CD14-positive monocyte (primary cell): ENCODE results near the gene MIGA2. TPM values are rescaled to one million over a fixed set of nuclear protein-coding genes. Genes with fewer than 3 reads are reported as not detected.

Source experiments
- DNase-seq, 3 donors: peaks; one replicate each; pipeline ENCODE4 v3.0.0-alpha.2; 2011 to 2022
- H2AFZ ChIP-seq: 2 replicates; pipeline ENCODE4 v1.6.0; 2012; ENCODE audit warnings: mild to moderate bottlenecking, low read depth, low read length, inconsistent platforms; ENCODE audit not compliant: insufficient read depth, poor library complexity, severe bottlenecking
- H3K27ac ChIP-seq, 2 donors: 1 replicate in 1 of 2; 2 replicates in 1 of 2; pipeline ENCODE4 v1.5.1; 2012 to 2013; ENCODE audit warnings: low read length in 2 of 2, control low read depth in 1 of 2, inconsistent platforms in 1 of 2, low read depth in 1 of 2, mild to moderate bottlenecking in 1 of 2
- H3K27me3 ChIP-seq, 2 donors: one replicate each; pipeline versions ENCODE4 v1.6.0 to v1.6.1; 2011 to 2013; ENCODE audit warnings: low read length in 2 of 2; ENCODE audit not compliant: control insufficient read depth in 2 of 2, insufficient read depth in 2 of 2
- H3K36me3 ChIP-seq, 2 donors: replicated peaks in 1 of 2; 1 replicate in 1 of 2; 2 replicates in 1 of 2; pipeline versions ENCODE4 v1.5.1 to v1.6.1; 2012 to 2013; ENCODE audit warnings: low read length in 2 of 2, control low read depth in 1 of 2, inconsistent platforms in 1 of 2, mild to moderate bottlenecking in 1 of 2; ENCODE audit not compliant: insufficient read depth in 2 of 2, control insufficient read depth in 1 of 2
- H3K4me1 ChIP-seq, 2 donors: 1 replicate in 1 of 2; 2 replicates in 1 of 2; pipeline versions ENCODE4 v1.5.1 to v1.6.1; 2012 to 2013; ENCODE audit warnings: low read length in 2 of 2, control low read depth in 1 of 2, inconsistent platforms in 1 of 2, mild to moderate bottlenecking in 1 of 2, moderate library complexity in 1 of 2; ENCODE audit not compliant: insufficient read depth in 2 of 2, control insufficient read depth in 1 of 2
- H3K4me2 ChIP-seq: replicated peaks from 2 replicates; pipeline ENCODE3; 2012; ENCODE audit warnings: low read length, moderate library complexity, mild to moderate bottlenecking; ENCODE audit not compliant: poor library complexity, severe bottlenecking; ENCODE audit errors: extremely low read depth
- H3K4me3 ChIP-seq, 3 experiments: fragments of 200-600 bp in 1 of 3; sonication (generic) in 1 of 3; replicated peaks in 1 of 3; 1 replicate in 2 of 3; 2 replicates in 1 of 3; pipeline ENCODE4 v1.5.1; 2011 to 2013; ENCODE audit warnings: low read length in 3 of 3, mild to moderate bottlenecking in 3 of 3, control low read depth in 2 of 3, low read depth in 2 of 3, inconsistent platforms in 1 of 3, moderate library complexity in 1 of 3
- H3K79me2 ChIP-seq: 2 replicates; pipeline ENCODE4 v1.6.0; 2012; ENCODE audit warnings: mild to moderate bottlenecking, control low read depth, inconsistent platforms, low read length, moderate library complexity; ENCODE audit not compliant: insufficient read depth
- H3K9ac ChIP-seq: 2 replicates; pipeline ENCODE4 v1.6.0; 2017; ENCODE audit warnings: low read length, mild to moderate bottlenecking; ENCODE audit not compliant: insufficient read depth, poor library complexity, severe bottlenecking
- H3K9me3 ChIP-seq, 2 donors: replicated peaks in 1 of 2; 1 replicate in 1 of 2; 2 replicates in 1 of 2; pipeline versions ENCODE4 v1.5.1 to v1.6.1; 2012 to 2013; ENCODE audit warnings: low read length in 2 of 2, control low read depth in 1 of 2; ENCODE audit not compliant: control insufficient read depth in 1 of 2, insufficient read depth in 1 of 2
- H4K20me1 ChIP-seq: 2 replicates; pipeline ENCODE4 v1.6.0; 2012; ENCODE audit warnings: mild to moderate bottlenecking, low read length, control low read depth, moderate library complexity; ENCODE audit not compliant: insufficient read depth
- H3K27ac Mint-ChIP-seq, 7 donors: one replicate each; pipeline ENCODE4 v1.8.0; 2020; ENCODE audit warnings: mild to moderate bottlenecking in 7 of 7, mixed read lengths in 7 of 7, moderate library complexity in 6 of 7, inconsistent platforms in 2 of 7
- H3K27me3 Mint-ChIP-seq, 3 donors: one replicate each; pipeline ENCODE4 v1.8.0; 2021 to 2022; ENCODE audit warnings: low read depth in 3 of 3, mild to moderate bottlenecking in 3 of 3, mixed read lengths in 3 of 3, moderate library complexity in 3 of 3, inconsistent platforms in 1 of 3
- H3K36me3 Mint-ChIP-seq, 2 donors: one replicate each; pipeline ENCODE4 v1.8.0; 2020; ENCODE audit warnings: mixed read lengths in 2 of 2, inconsistent platforms in 1 of 2, mild to moderate bottlenecking in 1 of 2
- H3K4me1 Mint-ChIP-seq: one replicate; pipeline ENCODE4 v1.8.0; 2020; ENCODE audit warnings: mild to moderate bottlenecking, mixed read lengths
- H3K4me3 Mint-ChIP-seq, 2 donors: one replicate each; pipeline ENCODE4 v1.8.0; 2020; ENCODE audit warnings: mild to moderate bottlenecking in 2 of 2, mixed read lengths in 2 of 2, moderate library complexity in 1 of 2
- H3K9me3 Mint-ChIP-seq, 7 donors: one replicate each; pipeline ENCODE4 v1.8.0; 2020 to 2022; ENCODE audit warnings: mixed read lengths in 7 of 7, mild to moderate bottlenecking in 6 of 7, moderate library complexity in 6 of 7, inconsistent platforms in 2 of 7
- WGBS: methylation state at CpG from one replicate; pipeline ENCODE4 v1.1.5; 2013; ENCODE audit warnings: missing lambda C conversion rate; ENCODE audit not compliant: insufficient coverage; 5-methylcytosine and 5-hydroxymethylcytosine counted together
- intact Hi-C, 2 donors: fragments of 100-400 bp; cut with micrococcal nuclease; formaldehyde crosslinking; loops; one replicate each; pipeline versions ENCODE4 v1.15.0 to v1.15.1; 2023
- polyA plus RNA-seq, 3 donors: library from polyadenylated mRNA; depleted of rRNA in 1 of 3; unstranded in 2 of 3; stranded (reverse) in 1 of 3; fragments of 300-500 nt in 2 of 3; fragments of >200 nt in 1 of 3; fragmentation: Illumina TruSeq in 2 of 3; gene quantifications; 1 replicate in 2 of 3; 2 replicates in 1 of 3; pipeline ENCODE4 v1.2.3, GENCODE V29; 2012 to 2021
- TF ChIP-seq, protein P1 (sequence below): fragments of 200-600 bp; IDR thresholded peaks from one replicate; pipeline ENCODE4 v1.8.0; 2022; ENCODE audit warnings: antibody characterized with exemption, mild to moderate bottlenecking

The MIGA2 gene
- polyA plus RNA-seq, 3 donors = 1.9 to 45.4 (median 5.9) TPM

DNA sequence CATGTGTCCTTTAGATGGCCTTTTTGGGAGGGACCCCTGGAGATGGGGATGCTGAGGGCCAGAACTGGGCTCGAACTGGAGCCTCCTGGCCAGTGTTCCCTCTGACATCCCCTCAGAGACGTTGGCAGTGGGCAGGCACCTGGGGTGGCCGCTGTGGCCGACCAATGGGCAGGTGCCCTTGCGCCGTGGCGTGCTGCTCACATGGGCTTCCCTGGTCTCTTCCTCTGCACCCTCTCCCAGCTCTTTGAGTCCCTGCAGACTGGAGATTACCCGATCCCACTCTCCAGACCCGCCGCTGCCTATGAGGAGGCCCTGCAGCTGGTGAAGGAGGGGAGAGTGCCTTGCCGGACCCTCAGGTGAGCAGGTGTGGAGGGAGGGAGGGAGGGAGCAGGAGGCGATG lies 24.6 kb downstream of the MIGA2 start:
- H2AFZ ChIP-seq = no peak overlapping the region
- H3K9me3 Mint-ChIP-seq = peaks cover 0 to 1% (median 0%) of the 10 kb centered on the region in 7 donors
- WGBS = 100% methylated on average over 6 of the region's 12 CpGs
- peaks cover 61 to 79% of the 10 kb centered on the region in 2 donors for H3K36me3 ChIP-seq
- H3K27ac Mint-ChIP-seq = no peak overlapping the region
- no peak for DNase-seq
- intact Hi-C loops = no loop called here
- TF ChIP-seq, protein P1, sequence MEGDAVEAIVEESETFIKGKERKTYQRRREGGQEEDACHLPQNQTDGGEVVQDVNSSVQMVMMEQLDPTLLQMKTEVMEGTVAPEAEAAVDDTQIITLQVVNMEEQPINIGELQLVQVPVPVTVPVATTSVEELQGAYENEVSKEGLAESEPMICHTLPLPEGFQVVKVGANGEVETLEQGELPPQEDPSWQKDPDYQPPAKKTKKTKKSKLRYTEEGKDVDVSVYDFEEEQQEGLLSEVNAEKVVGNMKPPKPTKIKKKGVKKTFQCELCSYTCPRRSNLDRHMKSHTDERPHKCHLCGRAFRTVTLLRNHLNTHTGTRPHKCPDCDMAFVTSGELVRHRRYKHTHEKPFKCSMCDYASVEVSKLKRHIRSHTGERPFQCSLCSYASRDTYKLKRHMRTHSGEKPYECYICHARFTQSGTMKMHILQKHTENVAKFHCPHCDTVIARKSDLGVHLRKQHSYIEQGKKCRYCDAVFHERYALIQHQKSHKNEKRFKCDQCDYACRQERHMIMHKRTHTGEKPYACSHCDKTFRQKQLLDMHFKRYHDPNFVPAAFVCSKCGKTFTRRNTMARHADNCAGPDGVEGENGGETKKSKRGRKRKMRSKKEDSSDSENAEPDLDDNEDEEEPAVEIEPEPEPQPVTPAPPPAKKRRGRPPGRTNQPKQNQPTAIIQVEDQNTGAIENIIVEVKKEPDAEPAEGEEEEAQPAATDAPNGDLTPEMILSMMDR = no peak
- peaks cover 16% of the 10 kb centered on the region for H3K4me1 Mint-ChIP-seq
- no peaks in the 10 kb centered on the region for H4K20me1 ChIP-seq
- peaks cover 13 to 19% of the 10 kb centered on the region in 2 donors for H3K4me1 ChIP-seq
- peaks cover 53 to 82% of the 10 kb centered on the region in 2 donors for H3K36me3 Mint-ChIP-seq
- H3K9ac ChIP-seq = no peak overlapping the region
- no peak overlapping the region for H3K4me3 ChIP-seq
- H3K79me2 ChIP-seq = no peaks in the 10 kb centered on the region
- H3K4me3 Mint-ChIP-seq = no peak overlapping the region
- H3K9me3 ChIP-seq = no peaks in the 10 kb centered on the region
- H3K27me3 Mint-ChIP-seq = peaks cover 0 to 3% (median 0%) of the 10 kb centered on the region in 3 donors
- no peak overlapping the region for H3K4me2 ChIP-seq
- H3K27me3 ChIP-seq = no peaks in the 10 kb centered on the region
- no peak overlapping the region for H3K27ac ChIP-seq

DNA sequence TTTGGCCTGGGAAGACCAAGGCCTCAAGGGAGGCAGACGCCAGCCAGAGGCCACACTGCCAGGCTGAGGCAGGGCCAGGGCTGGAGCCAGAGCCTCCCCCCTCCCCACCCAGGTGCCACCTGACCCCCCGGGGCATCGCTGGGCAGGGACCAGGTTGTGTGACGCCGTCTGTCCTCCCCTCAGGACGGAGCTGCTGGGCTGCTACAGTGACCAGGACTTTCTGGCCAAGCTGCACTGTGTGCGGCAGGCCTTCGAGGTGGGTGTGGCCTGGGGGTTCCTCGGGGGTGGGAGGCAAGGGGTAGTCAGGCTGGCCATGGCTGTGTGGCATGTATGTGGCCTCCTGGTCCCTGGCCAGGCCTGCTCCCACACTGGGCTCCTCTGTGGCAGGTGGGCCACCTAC lies 26.6 kb downstream of the MIGA2 start:
- Histone ChIP-seq H2AFZ (no peak overlapping the region), H4K20me1 (no peaks in the 10 kb centered on the region), H3K79me2 (no peaks in the 10 kb centered on the region), H3K9ac (no peak overlapping the region), H3K4me2 (no peak overlapping the region), H3K9me3 (no peaks in the 10 kb centered on the region), H3K27me3 (no peaks in the 10 kb centered on the region), H3K4me3 (no peak overlapping the region), H3K36me3 (peaks cover 68 to 81% of the 10 kb centered on the region in 2 donors), H3K27ac (no peak overlapping the region), H3K4me1 (peaks cover 11 to 14% of the 10 kb centered on the region in 2 donors)
- Mint-ChIP-seq H3K4me3 (no peak overlapping the region), H3K27me3 (peaks cover 0 to 3% (median 0%) of the 10 kb centered on the region in 3 donors), H3K9me3 (peaks cover 0 to 3% (median 0%) of the 10 kb centered on the region in 7 donors), H3K36me3 (peaks cover 53 to 90% of the 10 kb centered on the region in 2 donors), H3K4me1 (peaks cover 13% of the 10 kb centered on the region), H3K27ac (no peak overlapping the region)
- intact Hi-C loops = no loop called here
- no peak for DNase-seq
- WGBS = 100% methylated on average over 8 of the region's 9 CpGs
- TF ChIP-seq, protein P1 = no peak
